GM18861 (cell line): ENCODE data around the gene ZNF750.

ENCODE experiments used
- ATAC-seq: cut with Tn5 transposase; IDR thresholded peaks from one replicate; pipeline ENCODE4 v1.9.1; 2021; ENCODE audit not compliant: unreplicated experiment

The ZNF750 gene

GRCh38 chr17:82839617-82840292, at the start of gene ZNF750:
ZNF750 (minus strand) TSS chr17:82840022; CDS start chr17:82832454, 7,568 bp downstream.
- no peak for ATAC-seq

- no peak for ATAC-seq
These were observed 49.0 kb upstream of the ZNF750 start for GRCh38 chr17:82888583-82889495.

- ATAC-seq, result no peak
These were observed 47.7 kb upstream of the ZNF750 start for GRCh38 chr17:82887255-82888164.

GRCh38 chr17:82884970-82885353, 45.1 kb upstream of the ZNF750 start:
- ATAC-seq, result no peak

- no peak for ATAC-seq
These were observed 44.6 kb upstream of the ZNF750 start for GRCh38 chr17:82884341-82884969.

GRCh38 chr17:82883419-82884031, 43.7 kb upstream of the ZNF750 start:
- ATAC-seq, result no peak

- no peak for ATAC-seq
These were observed 43.0 kb upstream of the ZNF750 start for GRCh38 chr17:82882715-82883418.

GRCh38 chr17:82881900-82882714, 42.3 kb upstream of the ZNF750 start:
- ATAC-seq, result no peak

- ATAC-seq, result no peak
These were observed 41.6 kb upstream of the ZNF750 start for GRCh38 chr17:82881324-82881823.

- no peak for ATAC-seq
These were observed 41.0 kb upstream of the ZNF750 start for GRCh38 chr17:82880620-82881323.

GRCh38 chr17:82879241-82879640, 39.4 kb upstream of the ZNF750 start:
- ATAC-seq, result no peak

- ATAC-seq, result no peak
These were observed 38.7 kb upstream of the ZNF750 start for GRCh38 chr17:82878527-82878926.

GRCh38 chr17:82876602-82877379, 37.0 kb upstream of the ZNF750 start:
- ATAC-seq, result no peak

GRCh38 chr17:82876149-82876548, 36.3 kb upstream of the ZNF750 start:
- ATAC-seq, result no peak

GRCh38 chr17:82875407-82875856, 35.6 kb upstream of the ZNF750 start:
- ATAC-seq, result no peak

- no peak for ATAC-seq
These were observed 34.4 kb upstream of the ZNF750 start for GRCh38 chr17:82874011-82874835.
